PC-3 (cell line): ENCODE results near the gene NAV2. TPM values are rescaled to one million over a fixed set of nuclear protein-coding genes. Genes with fewer than 3 reads are reported as not detected.

ENCODE experiments used
- ATAC-seq: fragments of 200-7000 bp; cut with Tn5 transposase; 2 replicates; pipeline ENCODE4 v1.9.1; 2020; ENCODE audit warnings: mild to moderate bottlenecking, moderate library complexity
- BruUV-seq: library from RNA; stranded (reverse); fragments of 400-500 nt; replicated peaks from 2 replicates; lab custom pipeline; 2021; lab: Mats Ljungman, UMichigan
- CTCF ChIA-PET: fragments of 300-600 bp; sonication (Branson Sonifier 250); formaldehyde crosslinking; loops from one replicate; lab custom pipeline; 2022; ENCODE audit warnings: antibody characterized with exemption; lab: Charles Lee
- POLR2A ChIA-PET: fragments of 300-600 bp; sonication (Branson Sonifier 250); formaldehyde crosslinking; loops from one replicate; lab custom pipeline; 2022; ENCODE audit warnings: antibody characterized with exemption; ENCODE audit not compliant: unreplicated experiment; lab: Charles Lee
- DNase-seq: peaks from one replicate; pipeline ENCODE4 v3.0.0-alpha.2; 2015
- H2AFZ ChIP-seq: fragments of 300-600 bp; sonication (generic); 2 replicates; pipeline ENCODE4 v1.6.0; 2016; ENCODE audit warnings: antibody characterized with exemption, low read length
- H3F3A ChIP-seq: fragments of 300-600 bp; sonication (generic); one replicate; pipeline ENCODE4 v1.6.0; 2017; ENCODE audit warnings: antibody characterized with exemption, low read length, control low read depth, mild to moderate bottlenecking; ENCODE audit not compliant: unreplicated experiment
- H3K27ac ChIP-seq: fragments of 300-600 bp; sonication (generic); 2 replicates; pipeline ENCODE4 v1.5.1; 2016; ENCODE audit warnings: mild to moderate bottlenecking, low read length
- H3K27me3 ChIP-seq: fragments of 300-600 bp; sonication (generic); 2 replicates; pipeline ENCODE4 v1.6.1; 2016; ENCODE audit warnings: low read length, mixed read lengths
- H3K36me3 ChIP-seq: fragments of 300-600 bp; sonication (generic); 2 replicates; pipeline ENCODE4 v1.6.1; 2016; ENCODE audit warnings: low read depth, mixed run types, low read length, mixed read lengths
- H3K4me1 ChIP-seq: fragments of 300-600 bp; sonication (generic); 2 replicates; pipeline ENCODE4 v1.5.1; 2016; ENCODE audit warnings: low read length; ENCODE audit not compliant: insufficient read depth
- H3K4me2 ChIP-seq: fragments of 300-600 bp; sonication (generic); 2 replicates; pipeline ENCODE4 v1.6.0; 2016; ENCODE audit warnings: low read length
- H3K4me3 ChIP-seq: fragments of 300-600 bp; sonication (generic); 2 replicates; pipeline ENCODE4 v1.5.1; 2016; ENCODE audit warnings: mild to moderate bottlenecking, low read length, mixed read lengths
- H3K79me2 ChIP-seq: fragments of 300-600 bp; sonication (generic); 2 replicates; pipeline ENCODE4 v1.6.1; 2017; ENCODE audit warnings: low read length, mixed read lengths
- H3K9ac ChIP-seq: fragments of 300-600 bp; sonication (generic); 2 replicates; pipeline ENCODE4 v1.6.0; 2016; ENCODE audit warnings: mild to moderate bottlenecking, low read length
- H3K9me2 ChIP-seq: fragments of 300-600 bp; sonication (generic); replicated peaks from 2 replicates; pipeline ENCODE4 v1.6.1; 2016; ENCODE audit warnings: mixed run types, low read length, mixed read lengths
- H3K9me3 ChIP-seq: fragments of 300-600 bp; sonication (generic); 2 replicates; pipeline ENCODE4 v1.6.1; 2016; ENCODE audit warnings: low read length, mixed read lengths
- H4K20me1 ChIP-seq: fragments of 300-600 bp; sonication (generic); 2 replicates; pipeline ENCODE4 v1.6.1; 2016; ENCODE audit warnings: low read length, mixed read lengths
- EZH2 ChIP-seq: fragments of 300-600 bp; sonication (generic); IDR thresholded peaks from one replicate; pipeline ENCODE4 v1.6.1; 2017; ENCODE audit warnings: antibody characterized with exemption, mild to moderate bottlenecking, low read length; ENCODE audit not compliant: unreplicated experiment
- EZH2phosphoT487 ChIP-seq: fragments of 300-600 bp; sonication (generic); IDR thresholded peaks from 2 replicates; pipeline ENCODE4 v1.6.1; 2018; ENCODE audit warnings: mild to moderate bottlenecking, antibody characterized with exemption, low read length, borderline replicate concordance
- intact Hi-C: fragments of 100-400 bp; cut with micrococcal nuclease; formaldehyde crosslinking; loops from 2 replicates; pipeline ENCODE4 v1.9.0; 2023
- total RNA-seq: library from RNA; depleted of rRNA; stranded (reverse); fragments of >200 nt; gene quantifications from 2 replicates; pipeline ENCODE4 v1.2.3, GENCODE V29; 2014
- TF ChIP-seq, protein P1 (sequence below): fragments of 300-600 bp; sonication (generic); conservative IDR thresholded peaks from 2 replicates; pipeline ENCODE4 v1.5.1; 2017; ENCODE audit warnings: antibody characterized with exemption, low read depth, mild to moderate bottlenecking, low read length

NAV2 gene
- total RNA-seq, 1 experiment from 2014 or later = 10.4 TPM

GRCh38 chr11:20059587-20060021 lies 347.0 kb downstream of the NAV2 start:
- ATAC-seq (no peak), DNase-seq (no peak)
- no peak overlapping the region for H3K27ac ChIP-seq
- no peaks in the 10 kb centered on the region for H3K9me3 ChIP-seq
- TF ChIP-seq EZH2phosphoT487 = no peak
- TF ChIP-seq EZH2 = no peak
- TF ChIP-seq, protein P1, sequence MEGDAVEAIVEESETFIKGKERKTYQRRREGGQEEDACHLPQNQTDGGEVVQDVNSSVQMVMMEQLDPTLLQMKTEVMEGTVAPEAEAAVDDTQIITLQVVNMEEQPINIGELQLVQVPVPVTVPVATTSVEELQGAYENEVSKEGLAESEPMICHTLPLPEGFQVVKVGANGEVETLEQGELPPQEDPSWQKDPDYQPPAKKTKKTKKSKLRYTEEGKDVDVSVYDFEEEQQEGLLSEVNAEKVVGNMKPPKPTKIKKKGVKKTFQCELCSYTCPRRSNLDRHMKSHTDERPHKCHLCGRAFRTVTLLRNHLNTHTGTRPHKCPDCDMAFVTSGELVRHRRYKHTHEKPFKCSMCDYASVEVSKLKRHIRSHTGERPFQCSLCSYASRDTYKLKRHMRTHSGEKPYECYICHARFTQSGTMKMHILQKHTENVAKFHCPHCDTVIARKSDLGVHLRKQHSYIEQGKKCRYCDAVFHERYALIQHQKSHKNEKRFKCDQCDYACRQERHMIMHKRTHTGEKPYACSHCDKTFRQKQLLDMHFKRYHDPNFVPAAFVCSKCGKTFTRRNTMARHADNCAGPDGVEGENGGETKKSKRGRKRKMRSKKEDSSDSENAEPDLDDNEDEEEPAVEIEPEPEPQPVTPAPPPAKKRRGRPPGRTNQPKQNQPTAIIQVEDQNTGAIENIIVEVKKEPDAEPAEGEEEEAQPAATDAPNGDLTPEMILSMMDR = no peak
- no peaks in the 10 kb centered on the region for H3K27me3 ChIP-seq
- H3K4me3 ChIP-seq = no peak overlapping the region
- BruUV-seq = no TSS peak
- CTCF ChIA-PET = no interaction called here
- H3F3A ChIP-seq = no peaks in the 10 kb centered on the region
- no peak overlapping the region for H2AFZ ChIP-seq
- no peaks in the 10 kb centered on the region for H3K4me1 ChIP-seq
- intact Hi-C loops = no loop called here
- no peaks in the 10 kb centered on the region for H3K9me2 ChIP-seq
- no peak overlapping the region for H3K4me2 ChIP-seq
- POLR2A ChIA-PET = no interaction called here
- H3K79me2 ChIP-seq = no peaks in the 10 kb centered on the region
- H4K20me1 ChIP-seq = no peaks in the 10 kb centered on the region
- peaks cover 15% of the 10 kb centered on the region; the same call in 1 of the 2 replicates for H3K36me3 ChIP-seq
- H3K9ac ChIP-seq = no peak overlapping the region

DNA sequence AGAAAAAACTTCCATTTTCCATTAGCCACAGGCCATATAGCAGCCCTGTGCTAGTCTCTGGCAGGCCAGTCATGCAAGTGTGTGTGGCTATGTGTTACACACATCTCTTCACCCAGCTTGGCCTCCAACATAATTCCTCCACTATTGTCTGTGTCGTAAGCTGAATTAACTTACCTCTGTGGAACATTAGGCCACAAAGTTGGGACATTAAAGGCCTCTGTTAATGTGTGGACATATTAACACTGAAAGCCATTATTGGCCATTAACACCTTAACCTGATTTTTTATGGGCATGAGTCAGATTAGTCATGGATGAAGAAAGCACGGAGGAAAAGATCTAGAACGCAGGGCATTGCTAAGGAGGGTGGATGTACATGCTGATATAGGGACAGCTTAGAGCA lies 347.5 kb downstream of the NAV2 start:
- no peak overlapping the region for H3K4me3 ChIP-seq
- H3K79me2 ChIP-seq = no peaks in the 10 kb centered on the region
- no peak for ATAC-seq
- H4K20me1 ChIP-seq = no peaks in the 10 kb centered on the region
- H3K9ac ChIP-seq = no peak overlapping the region
- intact Hi-C loops = no loop called here
- BruUV-seq = no TSS peak
- H3K36me3 ChIP-seq = peaks cover 11% of the 10 kb centered on the region; the same call in 1 of the 2 replicates
- no peaks in the 10 kb centered on the region for H3K4me1 ChIP-seq
- no peaks in the 10 kb centered on the region for H3K9me2 ChIP-seq
- H3F3A ChIP-seq = no peaks in the 10 kb centered on the region
- TF ChIP-seq EZH2phosphoT487 (no peak), EZH2 (no peak)
- TF ChIP-seq, protein P1 = no peak
- H3K4me2 ChIP-seq = no peak overlapping the region
- no peak overlapping the region for H3K27ac ChIP-seq
- H2AFZ ChIP-seq = no peak overlapping the region
- ChIA-PET POLR2A (no interaction called here), CTCF (interaction anchor here (0.6 kb wide), 1 partner anchor 125 kb away, joined by 13 read pairs; no protein-coding TSS in a partner anchor)
- H3K27me3 ChIP-seq = no peaks in the 10 kb centered on the region
- DNase-seq = no peak
- no peaks in the 10 kb centered on the region for H3K9me3 ChIP-seq

GRCh38 chr11:20060647-20061205 lies 348.1 kb downstream of the NAV2 start:
- Histone ChIP-seq H3K79me2 (no peaks in the 10 kb centered on the region), H4K20me1 (no peaks in the 10 kb centered on the region), H3K4me2 (no peak overlapping the region), H3F3A (no peaks in the 10 kb centered on the region), H3K27ac (no peak overlapping the region), H3K36me3 (peaks cover 5% of the 10 kb centered on the region; the same call in 1 of the 2 replicates), H2AFZ (no peak overlapping the region), H3K9ac (no peak overlapping the region), H3K27me3 (no peaks in the 10 kb centered on the region), H3K4me1 (no peaks in the 10 kb centered on the region), H3K9me2 (no peaks in the 10 kb centered on the region), H3K4me3 (no peak overlapping the region), H3K9me3 (no peaks in the 10 kb centered on the region)
- ChIA-PET CTCF (interaction anchor here (0.6 kb wide), 1 partner anchor 125 kb away, joined by 13 read pairs; no protein-coding TSS in a partner anchor), POLR2A (no interaction called here)
- no peak for TF ChIP-seq EZH2phosphoT487
- no peak for TF ChIP-seq EZH2
- intact Hi-C loops = no loop called here
- no peak for ATAC-seq
- DNase-seq = no peak
- no TSS peak for BruUV-seq
